ENCODE results near the gene PABPN1. TPM values are rescaled to one million over a fixed set of nuclear protein-coding genes. Genes with fewer than 3 reads are reported as not detected.
A peak's percentile ranks its signal among the peaks of the same experiment; 100 is the strongest.

Gene PABPN1
- total and polyA plus RNA-seq, 2 of the 13 experiments (the other 11 are each of a cell fraction or from before 2014, with no cell fraction given), result 233 to 524 TPM

GRCh38 chr14:23285530-23286019 lies 35.7 kb upstream of the PABPN1 start (continued):
- TF ChIP-seq SETDB1 (CRISPR knock-in tag; IDR thresholded peaks at IDR 0.05; ENCODE audit: borderline replicate concordance), result no peak; the same call in 1 of the 2 replicates
- TF ChIP-seq ZNF644 (CRISPR knock-in tag; IDR thresholded peaks at IDR 0.05; ENCODE audit: low read depth), result no peak
- TF ChIP-seq ZNF274 (CRISPR knock-in tag; IDR thresholded peaks at IDR 0.05), result 0 out of 2 replicates have a peak, but pooled peaks have one; percentile 10
- TF ChIP-seq THYN1 (CRISPR knock-in tag; IDR thresholded peaks at IDR 0.05; ENCODE audit: borderline replicate concordance, low read depth), result 0 out of 2 replicates have a peak, but pooled peaks have one; percentile 48
- no peak for TF ChIP-seq SP2 (CRISPR knock-in tag; IDR thresholded peaks at IDR 0.05)
- TF ChIP-seq ZNF292 (CRISPR knock-in tag; IDR thresholded peaks at IDR 0.05; ENCODE audit: borderline replicate concordance, low read depth), result no peak
- no peak for TF ChIP-seq ZNF276 (CRISPR knock-in tag; IDR thresholded peaks at IDR 0.05; ENCODE audit: low read depth)
- peak; percentile 33 for TF ChIP-seq PTBP1 (IDR thresholded peaks at IDR 0.05; ENCODE audit: low read depth, low read length, poor library complexity, severe bottlenecking)
- TF ChIP-seq ZNF761 (CRISPR knock-in tag; conservative IDR thresholded peaks at IDR 0.05), result no peak
- TF ChIP-seq ZNF280B (CRISPR knock-in tag; IDR thresholded peaks at IDR 0.05; ENCODE audit: borderline replicate concordance), result 0 out of 2 replicates have a peak, but pooled peaks have one; percentile 18
- TF ChIP-seq GLI4 (CRISPR knock-in tag; IDR thresholded peaks at IDR 0.05; ENCODE audit: borderline replicate concordance), result no peak
- TF ChIP-seq MAF1 (CRISPR knock-in tag; IDR thresholded peaks at IDR 0.05; ENCODE audit: borderline replicate concordance), result no peak
- peak; percentile 89 for TF ChIP-seq ZNF746 (CRISPR knock-in tag; IDR thresholded peaks at IDR 0.05)
- peak; percentile 15; the same call in 1 of the 2 replicates for TF ChIP-seq SOX13 (IDR thresholded peaks at IDR 0.05)
- TF ChIP-seq SOX13 (CRISPR knock-in tag; conservative IDR thresholded peaks at IDR 0.05 in 1 of 2, IDR thresholded peaks at IDR 0.05 in 1 of 2), result no peak
- TF ChIP-seq ZFP41 (CRISPR knock-in tag; IDR thresholded peaks at IDR 0.05; ENCODE audit: borderline replicate concordance), result peak; percentile 55; the same call in 1 of the 2 replicates
- 0 out of 2 replicates have a peak, but pooled peaks have one; percentile 5 for TF ChIP-seq ZNF563 (CRISPR knock-in tag; IDR thresholded peaks at IDR 0.05)
- TF ChIP-seq ZNF431 (CRISPR knock-in tag; IDR thresholded peaks at IDR 0.05; ENCODE audit: borderline replicate concordance, low read depth), result 0 out of 2 replicates have a peak, but pooled peaks have one; percentile 6
- peak; percentile 43; the same call in 1 of the 2 replicates for TF ChIP-seq GPN1 (CRISPR knock-in tag; IDR thresholded peaks at IDR 0.05; ENCODE audit: borderline replicate concordance)
- no peak for TF ChIP-seq ZNF570 (CRISPR knock-in tag; IDR thresholded peaks at IDR 0.05; ENCODE audit: borderline replicate concordance)
- no peak for TF ChIP-seq DRAP1 (CRISPR knock-in tag; IDR thresholded peaks at IDR 0.05)
- TF ChIP-seq USF2 (IDR thresholded peaks at IDR 0.05; ENCODE audit: low read depth, low read length), result no peak
- 0 out of 2 replicates have a peak, but pooled peaks have one; percentile 0 for TF ChIP-seq USF2 (CRISPR knock-in tag; IDR thresholded peaks at IDR 0.05; ENCODE audit: borderline replicate concordance)
- TF ChIP-seq ZNF263 (CRISPR knock-in tag; IDR thresholded peaks at IDR 0.05), result 0 out of 2 replicates have a peak, but pooled peaks have one; percentile 53
